Measurements from ENCODE around the gene COL4A2.
"Not testable (repeated sequence)": the region's sequence is repeated elsewhere in the genome, so short reads cannot be mapped to it uniquely, and the experiment has no call there.

- not testable (repeated sequence) for TF ChIP-seq CTCF, POLR2A (IDR thresholded peaks at IDR 0.05)
Measured at GRCh38 chr13:110395616-110396015, 88.5 kb downstream of the COL4A2 start.
